NCI-H1105 (cell line): ENCODE data around the gene ZKSCAN7.
"Not testable (repeated sequence)": the region's sequence is repeated elsewhere in the genome, so short reads cannot be mapped to it uniquely, and the experiment has no call there.

Source experiments
- DNase-seq: peaks from one replicate; lab custom pipeline; 2025; lab: John Stamatoyannopoulos, UW

ZKSCAN7 gene

DNA sequence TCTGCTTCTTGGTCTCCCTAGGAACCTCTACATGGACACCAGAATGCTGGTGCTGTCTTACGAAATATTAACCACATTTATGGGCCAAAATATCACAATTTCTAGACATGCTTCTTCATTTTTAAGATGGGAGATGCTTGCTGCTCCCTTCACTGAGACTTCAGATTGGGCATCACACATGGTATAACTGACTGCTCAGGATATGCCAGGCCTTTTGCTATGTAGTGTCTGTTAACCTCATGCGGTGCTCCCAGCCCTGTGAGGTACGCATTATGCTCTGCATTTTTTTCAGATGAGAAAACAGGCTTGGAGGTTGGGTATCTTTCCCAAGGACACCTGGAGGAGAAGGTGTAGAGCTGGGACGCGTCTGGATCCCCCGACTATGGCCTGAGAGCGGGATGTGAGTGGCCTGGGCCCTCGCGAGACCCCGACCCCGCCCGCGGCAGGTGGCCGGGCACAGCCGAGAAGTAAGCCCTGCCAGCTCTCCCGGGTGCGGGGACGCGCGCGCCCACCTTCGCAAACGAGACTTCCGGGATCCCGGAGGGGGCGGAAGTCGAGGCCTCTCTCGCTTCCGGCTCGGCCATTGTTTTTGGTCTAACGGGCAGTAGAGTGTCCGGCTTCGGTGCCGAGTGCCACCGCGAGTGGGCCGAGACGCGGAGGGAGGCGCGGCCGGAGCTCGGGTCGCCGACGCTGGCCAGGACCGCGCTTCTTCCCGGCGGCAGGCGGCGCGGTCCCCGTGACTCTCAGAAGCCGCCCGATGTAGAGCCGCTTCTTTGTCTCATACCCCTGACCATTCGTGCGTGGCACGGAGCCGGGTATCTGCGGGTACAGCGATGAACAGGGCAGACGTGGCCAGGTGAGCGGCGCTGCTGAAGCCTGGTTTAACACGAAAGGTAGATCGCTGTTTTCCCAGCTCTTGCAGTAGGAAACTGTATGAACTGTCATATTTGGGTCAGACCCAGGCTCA, at the start of gene ZKSCAN7:
Gene ZKSCAN7 (plus strand): TSS at position 568 of the 967 bp plus-strand sequence. CDS start 1,855 bp downstream, outside the sequence.
- no peak for DNase-seq

DNA sequence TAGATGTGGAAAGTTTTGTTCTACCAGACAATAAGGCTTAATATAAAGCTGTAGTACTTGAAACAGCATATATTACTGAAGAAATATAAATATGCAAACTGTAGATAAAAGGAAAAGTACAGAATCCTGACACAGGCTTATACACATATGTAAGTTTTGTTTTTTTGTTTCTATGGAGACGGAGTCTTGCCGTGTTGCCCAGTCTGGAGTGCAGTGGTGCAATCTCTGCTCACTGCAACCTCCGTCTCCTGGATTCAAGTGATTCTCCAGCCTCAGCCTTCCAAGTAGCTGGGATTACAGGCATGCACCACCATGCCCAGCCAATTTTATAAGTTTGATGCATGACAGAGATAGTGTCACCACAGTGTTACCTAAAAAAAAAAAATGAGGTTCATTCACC, 48.4 kb upstream of the ZKSCAN7 start:
- no peak for DNase-seq

DNA sequence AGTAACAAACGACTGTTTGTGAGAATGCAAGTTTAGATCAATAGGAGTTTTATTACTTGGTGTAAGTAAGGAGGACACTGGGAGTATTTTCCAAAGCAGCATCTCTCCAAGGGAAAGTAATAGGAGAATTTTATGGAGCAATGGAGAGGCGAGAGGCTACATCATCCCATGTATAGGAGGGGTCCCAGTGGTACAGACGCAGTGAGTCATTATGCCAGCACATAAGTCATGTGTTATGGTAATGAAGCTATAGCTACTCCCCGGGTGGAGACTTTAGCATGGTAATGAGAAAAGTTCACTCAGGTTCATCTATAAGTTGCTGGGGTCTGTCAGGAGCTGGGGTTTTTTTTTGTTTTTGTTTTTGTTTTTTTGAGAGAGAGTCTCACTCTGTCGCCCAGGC, 48.0 kb upstream of the ZKSCAN7 start:
- no peak for DNase-seq

DNA sequence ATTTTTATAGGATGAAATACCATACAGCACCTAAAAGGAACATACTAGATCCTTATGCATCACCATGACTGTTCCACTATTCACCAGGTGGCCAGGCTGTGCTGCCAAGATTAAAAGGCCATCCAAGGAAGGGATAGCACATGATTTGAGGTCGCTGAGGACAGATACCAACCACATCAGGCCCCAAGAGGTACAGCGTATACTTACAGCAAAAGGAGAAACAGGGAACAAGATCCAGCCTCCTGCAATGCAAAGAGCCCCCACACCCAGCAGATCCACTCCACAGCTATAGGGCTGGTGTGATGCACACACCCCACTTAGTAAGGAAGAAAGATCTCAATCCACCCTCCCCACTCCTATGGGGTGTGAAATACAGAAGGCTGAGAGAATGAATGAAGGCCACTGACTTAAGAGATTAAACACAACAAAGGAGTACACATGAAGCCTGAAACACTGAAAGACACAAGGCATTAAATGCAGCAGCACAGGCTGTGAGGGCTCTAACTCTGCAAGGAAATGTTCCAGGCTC, 45.5 kb upstream of the ZKSCAN7 start:
- DNase-seq = no peak

DNA sequence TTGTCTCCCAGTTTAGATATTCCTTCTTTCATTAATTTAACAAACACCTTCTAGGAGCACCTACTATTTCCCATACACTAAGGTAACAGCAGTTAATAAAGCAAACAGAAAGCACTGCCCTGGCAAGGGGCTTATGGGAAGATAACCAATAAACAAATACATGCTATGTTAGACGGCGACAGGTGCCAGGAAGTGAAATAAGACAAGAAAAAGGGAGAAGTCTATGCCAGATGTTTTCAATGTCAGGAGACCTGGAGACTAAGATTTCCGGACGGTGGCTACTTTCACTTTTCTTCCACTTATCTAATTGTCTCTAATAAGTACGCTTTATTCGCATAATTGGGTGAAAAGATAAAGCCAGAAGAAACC, 45.0 kb upstream of the ZKSCAN7 start:
- no peak for DNase-seq

DNA sequence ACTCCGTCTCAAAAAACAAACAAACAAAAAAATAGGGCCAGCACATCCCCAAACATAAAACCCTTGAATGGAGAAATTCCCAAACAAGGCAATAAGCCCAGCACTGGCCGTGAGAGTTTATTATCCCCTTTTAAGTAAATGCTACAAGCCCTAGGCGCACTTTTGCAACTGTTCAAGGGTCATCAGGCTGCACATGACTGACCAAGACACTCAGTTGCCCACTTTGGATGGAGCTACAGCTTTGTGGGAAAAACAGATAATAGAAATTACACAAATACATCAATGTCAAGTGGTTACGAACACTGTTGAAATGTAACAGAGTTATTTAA, 43.8 kb upstream of the ZKSCAN7 start:
- no peak for DNase-seq

DNA sequence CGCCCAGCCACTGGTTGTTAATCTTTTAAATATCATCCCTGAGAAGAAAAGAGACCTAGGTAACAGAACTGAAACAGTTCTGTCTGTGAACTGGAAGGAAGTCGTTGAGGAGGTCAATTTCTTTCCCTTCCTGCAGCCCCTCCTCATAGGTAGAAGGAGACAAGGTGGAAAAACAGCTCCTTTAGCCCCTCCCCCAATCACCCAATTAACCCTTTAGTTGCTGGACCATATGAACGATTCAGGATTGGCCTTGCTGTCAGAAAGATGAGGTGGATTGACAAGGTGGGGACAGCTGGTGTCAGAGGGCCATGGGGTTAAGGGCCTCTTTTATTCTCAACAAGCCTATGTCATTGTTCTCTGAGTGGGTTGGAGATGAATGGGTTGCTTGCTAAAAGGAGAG, 41.5 kb upstream of the ZKSCAN7 start:
- no peak for DNase-seq

DNA sequence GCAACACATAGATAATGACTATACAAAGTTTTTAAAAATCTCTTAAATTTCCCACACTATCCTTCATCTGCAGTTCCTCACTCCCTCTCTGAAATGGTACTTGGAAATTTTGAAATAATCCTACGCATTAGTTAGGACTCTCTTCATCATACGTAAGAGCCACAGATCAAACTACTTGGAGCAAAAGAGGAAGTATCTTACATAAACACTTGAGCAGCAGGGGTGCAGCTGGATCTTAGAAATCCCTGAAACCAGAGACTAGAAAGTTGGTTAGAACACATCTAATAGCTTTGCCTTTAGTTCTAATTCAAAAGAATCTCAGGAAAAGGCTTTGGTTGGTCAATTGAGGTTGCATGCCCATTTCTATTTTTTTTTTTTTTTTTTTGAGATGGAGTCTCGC, 38.8 kb upstream of the ZKSCAN7 start:
- no peak for DNase-seq

DNA sequence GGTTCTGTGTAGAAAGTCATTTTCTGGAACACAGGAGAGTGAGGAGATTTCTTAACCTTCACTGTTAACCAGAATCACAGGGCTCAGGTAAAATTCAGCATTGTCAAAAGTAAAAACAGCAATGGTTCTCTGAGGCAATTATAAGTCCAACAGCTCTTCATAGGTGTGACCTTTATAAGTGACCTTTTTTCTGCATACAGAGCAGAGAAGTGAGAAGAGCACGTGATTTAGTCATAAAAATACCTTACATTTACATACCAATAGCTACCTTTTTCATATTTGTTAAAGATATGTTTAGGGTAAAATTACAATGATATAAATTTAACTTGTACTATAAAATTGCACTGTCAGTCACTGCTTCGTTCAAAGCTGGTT, 36.2 kb upstream of the ZKSCAN7 start:
- no peak for DNase-seq

DNA sequence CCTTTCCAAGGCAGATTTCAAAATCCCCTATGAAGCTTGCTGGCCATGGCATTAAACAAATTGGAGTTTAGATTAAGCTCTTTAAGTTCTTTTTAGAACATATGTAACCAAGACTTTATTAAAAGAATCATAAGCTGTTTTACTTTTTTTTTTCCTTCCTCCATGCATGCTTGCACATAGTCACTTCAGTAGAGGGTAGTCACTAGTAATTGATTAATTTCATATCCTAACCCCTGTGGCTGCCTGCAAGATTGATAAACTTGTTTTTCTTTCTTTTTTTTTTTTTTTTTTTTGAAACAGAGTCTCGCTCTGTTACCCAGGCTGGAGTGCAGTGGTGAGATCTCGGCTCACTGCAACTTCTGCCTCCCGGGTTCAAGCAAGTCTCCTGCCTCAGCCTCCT, 33.3 kb upstream of the ZKSCAN7 start:
- DNase-seq = no peak

DNA sequence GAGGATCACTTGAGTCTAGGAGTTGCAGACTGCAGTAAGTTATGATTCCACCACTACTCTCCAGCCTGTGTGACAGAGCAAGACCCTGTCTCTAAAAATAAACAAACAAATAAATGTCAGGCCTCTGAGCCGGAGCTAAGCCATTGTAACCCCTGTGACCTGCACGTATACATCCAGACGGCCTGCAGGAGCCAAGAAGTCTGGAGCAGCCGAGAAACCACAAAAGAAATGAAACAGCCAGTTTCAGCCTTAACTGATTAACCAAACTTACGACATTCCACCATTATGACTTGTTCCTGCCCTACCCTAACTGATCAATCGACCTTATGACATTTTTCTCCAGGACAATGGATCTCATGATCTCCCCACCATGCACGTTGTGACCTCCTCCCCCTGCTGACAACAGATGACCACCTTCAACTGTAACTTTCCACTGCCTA, 32.5 kb upstream of the ZKSCAN7 start:
- DNase-seq = no peak

DNA sequence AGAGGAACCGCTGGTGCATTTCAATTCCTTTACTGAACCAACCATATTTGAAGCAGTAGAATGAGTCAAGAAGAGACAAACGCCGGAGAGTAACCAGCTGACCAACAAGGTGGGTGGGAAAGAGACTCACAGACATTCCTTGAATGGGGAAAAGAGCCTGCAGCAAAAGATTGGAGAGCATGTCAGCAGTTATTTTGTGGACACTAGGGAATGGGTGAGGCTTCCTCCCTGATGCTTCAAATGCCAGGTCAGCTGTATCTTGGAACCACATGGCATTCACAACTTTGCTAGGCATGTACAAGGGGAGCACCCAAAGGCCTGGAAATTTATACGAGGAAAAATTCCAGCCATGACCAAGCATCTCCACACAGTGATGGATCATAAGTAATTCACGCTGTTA, 29.9 kb upstream of the ZKSCAN7 start:
- no peak for DNase-seq

DNA sequence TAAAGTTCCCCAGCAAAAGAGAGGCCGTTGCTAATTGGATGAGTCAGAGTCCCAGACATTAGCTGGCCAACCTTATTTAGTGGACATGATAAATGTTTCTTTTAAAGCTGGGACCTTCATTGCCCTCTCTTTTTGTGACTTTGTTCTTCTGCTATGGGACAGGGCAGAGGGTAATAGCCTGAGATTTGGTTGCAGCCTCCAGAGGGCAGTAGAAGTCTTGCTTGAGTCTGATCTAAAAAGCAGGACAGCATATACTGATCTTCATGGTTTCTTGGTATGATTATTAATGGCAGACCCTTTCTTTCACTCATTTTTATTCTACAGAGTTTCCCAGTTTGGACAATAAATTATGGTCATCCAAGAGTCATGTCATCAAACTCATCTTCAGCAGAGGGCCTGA, 25.1 kb upstream of the ZKSCAN7 start:
- no peak for DNase-seq

DNA sequence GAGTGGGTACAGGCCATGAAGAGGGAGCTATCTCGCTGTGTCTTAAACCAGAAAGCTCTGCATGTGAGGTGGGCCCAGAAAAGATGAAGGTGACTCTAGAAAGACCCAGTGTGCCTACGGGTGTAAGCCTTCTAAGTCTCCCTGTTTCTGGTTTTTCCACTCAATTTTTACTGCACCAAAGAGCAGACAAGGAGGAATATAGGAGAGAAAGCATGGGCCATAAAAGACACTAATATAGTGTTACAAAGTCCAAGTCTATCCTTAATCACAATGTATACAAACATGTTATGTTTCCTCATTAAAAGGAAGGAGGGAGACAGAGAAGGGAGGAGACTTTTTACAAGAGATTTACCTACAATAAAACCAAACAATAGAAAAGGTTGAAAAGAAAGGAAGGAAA, 24.1 kb upstream of the ZKSCAN7 start:
- DNase-seq = no peak

DNA sequence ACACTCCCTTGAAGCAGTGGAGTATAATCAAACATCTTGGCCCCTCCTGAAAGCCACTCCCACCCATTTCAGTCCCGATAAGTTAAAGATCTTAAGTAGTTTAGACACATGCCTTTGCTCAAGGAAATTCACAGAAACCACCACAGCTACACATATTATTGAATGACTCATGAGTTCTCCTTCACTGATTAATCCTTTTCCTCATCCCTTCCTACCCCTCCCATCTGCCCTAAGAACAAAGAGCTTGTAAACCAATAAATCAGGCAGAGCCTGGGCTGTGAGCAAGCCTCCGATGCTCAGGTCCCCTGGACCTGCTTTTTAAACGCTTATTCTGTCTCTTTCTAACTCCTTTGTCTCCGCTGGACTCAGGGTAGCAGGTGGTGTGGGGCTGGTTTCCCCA, 20.3 kb upstream of the ZKSCAN7 start:
- not testable (repeated sequence) for DNase-seq

DNA sequence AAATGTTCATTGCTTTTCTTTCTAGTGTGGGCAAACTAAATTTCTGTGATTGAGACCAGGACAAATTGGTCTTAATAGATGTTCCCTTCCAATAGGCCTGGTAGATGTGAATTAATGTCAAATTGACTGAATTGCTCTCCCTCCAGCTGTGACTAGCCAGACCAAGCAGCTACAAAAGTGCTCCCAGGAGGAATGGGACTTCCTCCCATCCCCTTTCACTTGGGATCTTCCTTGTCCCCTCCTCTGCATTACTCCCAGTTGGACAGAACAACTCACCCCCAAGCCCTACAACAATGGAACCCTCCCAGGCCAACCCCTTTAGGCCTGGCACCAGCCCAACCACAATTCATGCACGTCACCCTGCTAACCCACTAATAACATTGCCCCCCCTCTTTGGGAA, 19.6 kb upstream of the ZKSCAN7 start:
- no peak for DNase-seq

DNA sequence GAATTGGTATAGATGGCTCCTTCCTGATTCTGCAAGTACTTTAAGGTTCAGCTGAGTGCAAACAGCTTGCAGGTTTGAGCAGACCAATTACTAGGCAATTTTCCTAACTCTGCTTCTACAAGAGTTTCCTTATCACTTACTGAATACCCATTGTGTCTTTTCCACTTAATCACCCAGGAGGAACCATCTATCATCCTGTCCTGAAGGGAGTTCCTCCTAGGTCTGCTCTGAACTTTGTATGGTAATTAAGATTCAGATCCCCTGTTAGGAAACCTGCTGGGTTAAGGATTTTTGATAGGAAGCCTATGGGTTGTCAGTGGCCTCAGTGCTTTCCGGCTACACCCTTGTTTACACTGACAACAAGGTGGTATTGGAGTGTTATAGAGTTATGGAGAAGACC, 10.2 kb upstream of the ZKSCAN7 start:
- not testable (repeated sequence) for DNase-seq

DNA sequence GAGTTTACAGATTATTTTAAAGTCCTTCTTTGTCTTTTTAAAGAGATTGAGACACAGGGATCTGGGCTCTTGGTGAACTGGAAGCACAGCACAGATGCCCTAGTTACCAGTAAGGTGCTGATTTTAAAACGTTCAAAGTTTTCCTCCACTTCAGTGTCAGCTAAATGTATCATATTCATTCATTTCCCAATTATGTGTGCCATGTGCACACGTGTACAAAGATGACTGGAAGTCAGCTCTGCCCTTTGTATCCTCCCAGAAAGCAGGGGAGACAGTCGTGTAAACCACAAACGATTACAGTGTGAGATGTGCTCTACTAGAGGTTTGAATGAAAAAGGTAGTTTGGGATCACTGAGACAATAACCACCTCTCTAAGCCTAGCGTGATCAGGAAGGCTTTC, 730 bp downstream of the ZKSCAN7 start:
- DNase-seq = no peak

DNA sequence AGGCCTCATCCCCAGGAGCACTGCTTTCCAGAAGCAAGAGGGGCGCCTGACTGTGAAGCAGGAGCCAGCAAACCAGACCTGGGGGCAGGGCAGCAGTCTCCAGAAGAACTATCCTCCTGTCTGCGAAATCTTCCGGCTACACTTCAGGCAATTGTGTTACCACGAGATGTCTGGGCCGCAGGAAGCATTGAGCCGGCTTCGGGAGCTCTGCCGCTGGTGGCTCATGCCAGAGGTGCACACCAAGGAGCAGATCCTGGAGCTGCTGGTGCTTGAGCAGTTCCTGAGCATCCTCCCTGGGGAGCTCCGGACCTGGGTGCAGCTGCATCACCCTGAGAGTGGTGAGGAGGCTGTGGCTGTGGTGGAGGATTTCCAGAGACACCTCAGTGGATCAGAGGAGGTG, 2.1 kb downstream of the ZKSCAN7 start:
- DNase-seq = no peak

DNA sequence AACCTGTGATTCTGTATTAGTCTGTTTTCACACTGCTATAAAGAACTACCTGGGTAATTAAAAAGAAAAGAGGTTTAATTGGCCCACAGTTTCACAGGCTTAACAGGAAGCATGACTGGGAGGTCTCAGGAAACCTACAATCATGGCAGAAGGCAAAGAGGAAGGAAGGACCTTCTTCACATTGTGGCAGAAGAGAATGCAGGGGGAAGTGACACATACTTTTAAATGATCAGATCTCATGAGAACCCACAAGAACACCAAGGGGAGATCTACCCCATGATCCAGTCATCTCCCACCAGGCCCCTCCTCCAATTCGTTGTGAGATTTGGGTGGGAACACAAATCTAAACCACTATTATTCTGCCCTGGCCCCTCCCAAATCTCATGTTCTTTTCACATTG, 6.1 kb downstream of the ZKSCAN7 start:
- no peak for DNase-seq

DNA sequence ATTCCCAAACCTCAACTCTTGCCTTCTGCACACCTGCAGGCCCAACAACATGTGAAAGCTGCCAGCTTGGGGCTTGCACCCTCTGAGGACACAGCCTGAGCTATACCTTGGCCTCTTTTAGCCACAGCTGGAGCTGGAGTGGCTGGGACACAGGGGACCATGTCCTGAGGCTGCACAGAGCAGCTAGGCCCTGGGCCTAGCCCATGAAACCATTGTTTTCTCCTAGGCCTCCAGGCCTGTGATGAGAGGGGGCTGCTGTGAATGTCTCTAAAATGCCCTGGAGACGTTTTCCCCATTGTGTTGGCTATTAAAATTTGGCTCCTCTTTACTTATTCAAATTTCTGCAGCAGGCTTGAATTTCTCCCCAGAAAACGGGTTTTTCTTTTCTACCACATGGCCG, 7.2 kb downstream of the ZKSCAN7 start:
- DNase-seq = no peak

DNA sequence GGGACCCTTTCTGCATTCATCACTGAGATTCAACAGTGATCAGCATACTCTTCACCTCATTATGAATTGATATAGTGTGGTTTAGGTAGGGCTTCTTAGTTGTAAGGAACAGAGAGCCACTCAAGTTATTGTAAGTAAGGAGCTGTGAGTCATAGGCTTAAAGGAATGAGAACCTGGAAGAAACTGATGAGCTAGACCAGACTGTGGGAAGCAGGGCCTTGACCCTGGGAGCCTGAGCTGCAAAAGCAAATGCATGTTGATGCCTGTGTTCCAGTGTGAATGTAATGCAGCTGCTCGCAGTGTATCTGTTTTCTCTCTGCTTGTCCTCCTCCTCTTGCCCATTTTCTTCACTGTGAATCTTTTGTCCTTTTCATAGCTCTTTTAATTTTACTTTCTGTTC, 13.6 kb downstream of the ZKSCAN7 start:
- DNase-seq = no peak

DNA sequence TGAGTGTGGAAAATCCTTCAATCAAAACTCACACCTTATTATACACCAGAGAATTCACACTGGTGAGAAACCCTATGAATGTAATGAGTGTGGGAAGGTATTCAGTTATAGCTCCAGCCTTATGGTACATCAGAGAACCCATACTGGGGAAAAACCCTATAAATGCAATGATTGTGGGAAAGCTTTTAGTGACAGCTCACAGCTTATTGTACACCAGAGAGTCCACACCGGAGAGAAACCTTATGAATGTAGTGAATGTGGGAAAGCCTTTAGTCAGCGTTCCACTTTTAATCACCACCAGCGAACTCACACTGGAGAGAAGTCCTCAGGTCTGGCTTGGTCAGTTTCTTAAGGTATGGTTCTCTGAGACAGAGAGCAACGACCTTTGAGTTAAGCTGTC, 16.0 kb downstream of the ZKSCAN7 start:
- no peak for DNase-seq

DNA sequence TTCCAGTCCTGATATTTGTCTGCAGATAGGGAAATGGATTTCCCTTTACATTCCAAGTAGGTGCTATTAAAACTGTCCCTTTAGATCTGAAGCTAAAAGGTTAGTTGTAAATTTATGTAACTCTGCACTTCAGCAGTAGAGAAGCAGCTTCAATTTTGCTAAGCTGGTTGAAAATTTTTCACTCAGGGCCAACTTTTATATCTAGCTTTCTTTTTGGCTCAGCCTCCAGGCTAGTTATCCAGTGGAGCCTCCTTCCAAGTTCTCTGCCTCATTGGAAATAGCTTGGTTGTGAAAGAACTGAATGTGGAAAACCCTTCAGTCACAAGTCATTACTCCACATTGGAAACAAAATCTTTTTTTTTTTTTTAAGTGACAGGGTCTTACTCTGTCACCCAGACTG, 21.6 kb downstream of the ZKSCAN7 start:
- no peak for DNase-seq
